Parathyroid adenoma (tissue), 2 donors: Measurements from ENCODE around the gene NPAS3.

Experiments
- H2AFZ ChIP-seq: fragments of 300-600 bp; sonication (generic); one replicate; pipeline ENCODE4 v1.7.0; 2017; ENCODE audit warnings: antibody characterized with exemption, mild to moderate bottlenecking
- H3K27ac ChIP-seq: fragments of 300-600 bp; sonication (generic); one replicate; pipeline ENCODE4 v1.7.0; 2017
- H3K27me3 ChIP-seq: fragments of 300-600 bp; sonication (generic); one replicate; pipeline ENCODE4 v1.7.0; 2017; ENCODE audit warnings: low read length; ENCODE audit not compliant: control insufficient read depth, insufficient read depth
- H3K36me3 ChIP-seq: fragments of 300-600 bp; sonication (generic); one replicate; pipeline ENCODE4 v1.7.0; 2017; ENCODE audit warnings: low read length; ENCODE audit not compliant: control insufficient read depth, insufficient read depth
- H3K4me1 ChIP-seq: fragments of 300-600 bp; sonication (generic); one replicate; pipeline ENCODE4 v1.7.0; 2017; ENCODE audit warnings: control low read depth
- H3K4me2 ChIP-seq: fragments of 300-600 bp; sonication (generic); one replicate; pipeline ENCODE4 v1.7.0; 2017; ENCODE audit warnings: low read length
- H3K4me3 ChIP-seq: fragments of 300-600 bp; sonication (generic); one replicate; pipeline ENCODE4 v1.7.0; 2017; ENCODE audit warnings: low read depth, low read length
- H3K79me2 ChIP-seq: fragments of 300-600 bp; sonication (generic); one replicate; pipeline ENCODE4 v1.7.0; 2017; ENCODE audit warnings: control low read depth
- H3K9ac ChIP-seq: fragments of 300-600 bp; sonication (generic); one replicate; pipeline ENCODE4 v1.7.0; 2017; ENCODE audit warnings: mild to moderate bottlenecking
- H3K9me3 ChIP-seq: fragments of 300-600 bp; sonication (generic); one replicate; pipeline ENCODE4 v1.7.0; 2017; ENCODE audit warnings: low read length; ENCODE audit not compliant: control insufficient read depth
- TF ChIP-seq, protein P1 (sequence below): fragments of 300-600 bp; sonication (generic); IDR thresholded peaks from one replicate; pipeline ENCODE4 v1.7.0; 2017; ENCODE audit warnings: antibody characterized with exemption, mild to moderate bottlenecking
- donor health status: primary hyperparathyroidism.

NPAS3 gene

GRCh38 chr14:32938719-32939253 lies at the start of gene NPAS3:
TSS of gene NPAS3 (plus strand) at chr14:32938879.
- H3K9ac ChIP-seq, result no peak within 1 kb of the TSS
- H3K4me2 ChIP-seq, result peak within 1 kb of the TSS; percentile 71
- no peaks in the 10 kb centered on the region for H3K27me3 ChIP-seq
- no peaks in the 10 kb centered on the region for H3K36me3 ChIP-seq
- H3K27ac ChIP-seq, result peak within 1 kb of the TSS; percentile 53
- peak within 1 kb of the TSS; percentile 72 for H3K4me3 ChIP-seq
- no peaks in the 10 kb centered on the region for H3K9me3 ChIP-seq
- H2AFZ ChIP-seq, result peak within 1 kb of the TSS; percentile 93
- TF ChIP-seq, protein P1, sequence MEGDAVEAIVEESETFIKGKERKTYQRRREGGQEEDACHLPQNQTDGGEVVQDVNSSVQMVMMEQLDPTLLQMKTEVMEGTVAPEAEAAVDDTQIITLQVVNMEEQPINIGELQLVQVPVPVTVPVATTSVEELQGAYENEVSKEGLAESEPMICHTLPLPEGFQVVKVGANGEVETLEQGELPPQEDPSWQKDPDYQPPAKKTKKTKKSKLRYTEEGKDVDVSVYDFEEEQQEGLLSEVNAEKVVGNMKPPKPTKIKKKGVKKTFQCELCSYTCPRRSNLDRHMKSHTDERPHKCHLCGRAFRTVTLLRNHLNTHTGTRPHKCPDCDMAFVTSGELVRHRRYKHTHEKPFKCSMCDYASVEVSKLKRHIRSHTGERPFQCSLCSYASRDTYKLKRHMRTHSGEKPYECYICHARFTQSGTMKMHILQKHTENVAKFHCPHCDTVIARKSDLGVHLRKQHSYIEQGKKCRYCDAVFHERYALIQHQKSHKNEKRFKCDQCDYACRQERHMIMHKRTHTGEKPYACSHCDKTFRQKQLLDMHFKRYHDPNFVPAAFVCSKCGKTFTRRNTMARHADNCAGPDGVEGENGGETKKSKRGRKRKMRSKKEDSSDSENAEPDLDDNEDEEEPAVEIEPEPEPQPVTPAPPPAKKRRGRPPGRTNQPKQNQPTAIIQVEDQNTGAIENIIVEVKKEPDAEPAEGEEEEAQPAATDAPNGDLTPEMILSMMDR, result no peak
- no peaks in the 10 kb centered on the region for H3K79me2 ChIP-seq
- H3K4me1 ChIP-seq, result no peaks in the 10 kb centered on the region

DNA sequence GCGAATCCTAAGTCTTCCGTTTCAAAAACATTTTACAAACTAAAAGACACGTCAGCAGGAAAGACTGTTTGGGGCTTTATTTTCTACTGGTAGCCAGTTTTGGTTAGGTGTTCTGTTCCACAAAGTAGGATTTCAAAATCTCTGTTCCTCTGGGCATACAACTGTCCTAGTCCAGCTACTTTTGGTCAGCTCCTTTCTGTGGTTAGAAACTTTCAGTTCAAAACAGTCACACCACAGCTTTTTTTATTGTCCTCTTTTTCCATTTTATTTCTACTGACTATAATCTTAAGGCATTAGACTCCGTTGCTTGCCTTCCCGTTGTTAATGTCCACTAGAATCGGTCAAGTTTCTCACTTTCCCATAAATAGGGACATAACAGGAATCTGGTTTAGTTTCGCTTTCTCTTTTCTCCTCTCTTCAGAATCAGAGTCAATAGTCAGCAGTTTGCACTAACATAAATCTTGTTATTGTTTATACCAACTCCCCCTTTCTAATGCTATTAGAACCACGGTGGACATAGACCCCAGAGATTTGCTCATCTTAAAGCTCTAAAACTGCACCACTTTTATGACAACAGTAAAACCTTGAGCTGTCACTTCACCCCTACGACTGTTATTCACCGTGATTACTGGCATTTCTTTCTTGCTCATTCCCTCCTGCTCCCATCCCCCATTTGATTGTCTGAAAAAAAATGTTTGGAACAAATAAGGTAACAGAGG lies 41.5 kb upstream of the NPAS3 start:
- TF ChIP-seq, protein P1, result no peak
- no peak overlapping the region for H3K9ac ChIP-seq
- H3K4me1 ChIP-seq, result no peaks in the 10 kb centered on the region
- peak overlapping the region; percentile 71 for H3K4me2 ChIP-seq
- peak overlapping the region; percentile 56 for H3K27ac ChIP-seq
- H2AFZ ChIP-seq, result peak overlapping the region; percentile 33
- H3K27me3 ChIP-seq, result no peaks in the 10 kb centered on the region
- H3K79me2 ChIP-seq, result no peaks in the 10 kb centered on the region
- peak overlapping the region; percentile 65 for H3K4me3 ChIP-seq
- H3K9me3 ChIP-seq, result no peaks in the 10 kb centered on the region
- H3K36me3 ChIP-seq, result no peaks in the 10 kb centered on the region

GRCh38 chr14:32897698-32898064 lies 41.0 kb upstream of the NPAS3 start:
- H2AFZ ChIP-seq, result peak overlapping the region; percentile 33
- H3K4me1 ChIP-seq, result no peaks in the 10 kb centered on the region
- H3K79me2 ChIP-seq, result no peaks in the 10 kb centered on the region
- H3K27ac ChIP-seq, result peak overlapping the region; percentile 56
- H3K4me2 ChIP-seq, result peak overlapping the region; percentile 71
- H3K36me3 ChIP-seq, result no peaks in the 10 kb centered on the region
- TF ChIP-seq, protein P1, result no peak
- peak overlapping the region; percentile 65 for H3K4me3 ChIP-seq
- H3K9ac ChIP-seq, result no peak overlapping the region
- H3K9me3 ChIP-seq, result no peaks in the 10 kb centered on the region
- H3K27me3 ChIP-seq, result no peaks in the 10 kb centered on the region

GRCh38 chr14:32898876-32899275 lies 39.8 kb upstream of the NPAS3 start:
- H3K27ac ChIP-seq, result no peak overlapping the region
- TF ChIP-seq, protein P1, result no peak
- H3K36me3 ChIP-seq, result no peaks in the 10 kb centered on the region
- no peaks in the 10 kb centered on the region for H3K27me3 ChIP-seq
- no peaks in the 10 kb centered on the region for H3K79me2 ChIP-seq
- no peaks in the 10 kb centered on the region for H3K9me3 ChIP-seq
- H3K4me1 ChIP-seq, result no peaks in the 10 kb centered on the region
- H2AFZ ChIP-seq, result no peak overlapping the region
- no peak overlapping the region for H3K4me2 ChIP-seq
- H3K9ac ChIP-seq, result no peak overlapping the region
- H3K4me3 ChIP-seq, result no peak overlapping the region

- Histone ChIP-seq H3K27me3 (no peaks in the 10 kb centered on the region), H3K9me3 (no peaks in the 10 kb centered on the region), H3K9ac (no peak overlapping the region), H3K4me2 (no peak overlapping the region), H3K4me3 (no peak overlapping the region), H2AFZ (no peak overlapping the region), H3K79me2 (no peaks in the 10 kb centered on the region), H3K36me3 (no peaks in the 10 kb centered on the region), H3K27ac (no peak overlapping the region), H3K4me1 (no peaks in the 10 kb centered on the region)
- TF ChIP-seq, protein P1, result no peak
These were observed 38.1 kb upstream of the NPAS3 start for GRCh38 chr14:32900547-32900946.
